GM21786 (cell line): ENCODE measurements around the gene ZNF518B.
"Not testable (repeated sequence)": the region's sequence is repeated elsewhere in the genome, so short reads cannot be mapped to it uniquely, and the experiment has no call there.

Source experiments
- ATAC-seq: cut with Tn5 transposase; IDR thresholded peaks from one replicate; pipeline ENCODE4 v1.9.1; 2021; ENCODE audit not compliant: unreplicated experiment

Gene ZNF518B

DNA sequence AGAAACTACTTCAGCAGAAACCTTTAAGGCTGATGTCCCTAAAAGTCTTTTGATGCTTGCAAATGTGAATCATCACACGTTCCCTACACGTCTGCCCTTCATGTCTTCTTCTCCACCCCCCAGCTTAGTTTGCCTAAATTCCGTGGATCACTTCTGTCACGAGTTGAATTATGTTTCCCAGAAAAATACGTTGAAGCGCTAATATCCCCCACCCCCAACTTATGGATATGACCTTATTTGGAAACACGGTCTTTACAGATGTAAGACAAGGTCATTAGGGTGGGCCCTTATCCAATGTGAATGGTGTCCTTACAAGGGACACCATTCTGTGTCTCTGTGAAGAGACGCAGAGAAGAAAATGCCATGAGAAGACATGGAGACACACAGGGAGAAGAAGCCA, 2.1 kb upstream of the ZNF518B start:
- ATAC-seq = no peak

DNA sequence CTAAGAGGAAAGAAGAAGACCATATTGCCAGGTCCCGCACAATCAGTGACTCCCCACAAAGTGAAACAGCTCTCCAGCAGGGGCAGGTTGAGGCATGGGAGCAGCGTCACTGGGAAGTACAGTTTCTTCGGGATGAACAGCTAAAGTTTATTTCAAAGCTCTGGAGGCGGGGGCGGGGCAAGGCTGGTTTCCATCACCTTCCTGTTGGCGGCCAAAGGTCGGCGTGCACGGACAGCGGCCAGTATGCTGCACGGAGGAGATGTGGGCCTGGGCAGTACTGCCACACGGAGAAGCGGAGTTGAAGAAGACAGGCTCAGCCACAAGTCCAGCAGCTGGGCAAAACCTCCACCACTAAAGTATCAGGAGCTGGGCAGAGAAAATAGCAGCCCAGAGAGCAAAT, 951 bp upstream of the ZNF518B start:
- ATAC-seq = no peak

DNA sequence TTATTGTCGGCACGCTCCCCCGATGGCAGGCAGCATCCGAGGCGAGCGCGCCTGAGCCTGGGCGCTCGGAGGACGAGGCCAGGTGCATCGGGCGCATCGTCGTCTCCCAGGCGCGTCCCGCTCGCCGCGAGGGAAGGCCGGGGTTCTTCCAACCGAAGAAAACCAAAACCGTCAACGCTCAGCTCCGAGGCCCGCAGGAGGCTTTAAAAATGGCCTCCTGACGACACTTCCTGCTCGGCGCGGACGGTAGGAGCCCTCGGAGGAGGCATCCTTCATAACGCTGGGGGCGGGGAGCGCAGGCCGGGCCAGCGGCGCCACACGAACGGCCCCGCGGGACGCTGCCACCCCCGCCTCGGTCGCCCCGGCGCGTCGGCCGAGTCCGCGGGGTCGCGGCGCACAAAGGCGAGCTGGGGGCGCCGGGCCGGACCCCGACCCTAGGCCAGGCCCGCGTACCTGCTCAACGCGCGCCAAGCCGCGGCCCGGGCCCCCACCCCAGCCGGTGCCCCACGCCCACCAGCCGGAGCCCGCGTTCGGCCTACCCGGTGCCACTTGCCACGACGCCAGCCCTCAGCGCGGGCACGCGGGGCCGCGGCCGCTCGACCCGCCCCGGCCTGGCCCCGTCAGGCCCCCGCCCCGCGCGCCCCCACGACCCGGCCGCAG, 501 bp downstream of the ZNF518B start:
- ATAC-seq = peak; percentile 65

DNA sequence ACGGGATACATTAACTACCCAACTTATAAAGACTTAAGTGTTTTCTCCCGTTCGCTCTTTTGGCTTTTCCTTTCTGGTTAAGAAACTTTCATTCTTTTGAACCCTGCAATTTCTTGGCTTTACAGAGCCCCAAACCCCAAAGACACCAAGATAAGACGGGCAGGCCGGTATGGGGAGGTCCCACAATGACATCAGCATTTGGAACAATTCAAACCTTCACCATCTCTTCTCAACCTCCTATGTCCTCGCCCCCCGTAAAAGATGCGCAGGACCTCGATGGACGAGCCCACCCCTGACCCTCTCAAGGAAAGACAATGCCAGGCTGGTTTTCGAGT, 999 bp downstream of the ZNF518B start:
- no peak for ATAC-seq

DNA sequence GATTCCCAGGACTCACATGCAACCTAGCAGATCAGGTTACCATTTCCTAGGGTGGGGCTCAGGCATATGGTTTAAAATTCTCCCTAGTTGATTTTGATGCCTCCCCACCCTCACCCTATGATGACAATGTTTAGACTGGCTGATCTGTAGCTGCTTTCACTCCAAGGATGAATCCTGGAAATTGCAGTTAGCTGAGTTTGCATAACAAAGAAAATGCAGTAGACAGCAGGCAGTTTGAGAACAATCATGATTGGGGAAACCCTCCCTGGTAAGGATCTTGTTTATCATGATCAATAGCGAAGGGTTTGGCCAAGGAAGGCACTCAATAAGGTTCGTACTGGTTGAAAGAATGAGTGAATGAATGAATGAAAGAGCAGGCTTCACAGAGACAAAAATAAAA, 2.1 kb downstream of the ZNF518B start:
- ATAC-seq = no peak

DNA sequence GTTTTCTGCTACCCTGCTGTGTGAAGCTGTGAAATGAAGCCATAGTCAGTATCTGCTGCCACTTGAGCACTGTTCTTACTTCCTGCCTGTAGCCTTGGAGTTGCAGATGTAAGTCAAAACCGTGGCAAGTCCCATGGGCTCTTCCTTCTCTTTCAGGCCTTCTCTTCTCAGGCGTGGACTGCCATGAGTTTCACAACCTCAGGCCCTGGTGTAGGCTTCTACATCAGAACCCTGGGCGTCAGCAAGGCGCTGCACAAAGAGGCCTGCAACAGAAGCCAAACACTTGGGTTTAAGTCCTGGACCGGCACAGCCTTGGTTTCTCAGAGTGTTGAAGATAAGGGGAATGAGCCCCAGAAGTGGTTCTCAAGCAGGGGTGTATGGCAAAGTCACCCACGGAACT, 2.5 kb downstream of the ZNF518B start:
- no peak for ATAC-seq

DNA sequence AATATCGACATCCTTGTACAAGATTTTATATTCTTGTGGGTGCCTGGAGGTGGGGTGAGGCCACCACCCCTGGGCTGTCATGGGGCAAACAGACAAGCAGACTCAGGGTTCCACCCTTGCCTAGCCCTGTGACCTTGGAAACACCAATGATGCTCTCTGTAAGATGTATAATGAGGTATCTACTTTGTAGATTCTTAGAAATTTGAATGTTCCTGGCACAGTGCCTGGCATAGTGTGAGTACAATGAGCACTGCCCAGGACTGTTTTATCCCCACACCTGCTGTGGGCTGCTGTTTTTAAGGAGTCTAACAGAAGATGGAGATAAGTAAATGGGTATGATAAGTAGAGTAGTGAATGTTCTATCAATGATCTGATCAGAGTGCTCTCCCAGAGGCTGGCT, 3.1 kb downstream of the ZNF518B start:
- no peak for ATAC-seq

DNA sequence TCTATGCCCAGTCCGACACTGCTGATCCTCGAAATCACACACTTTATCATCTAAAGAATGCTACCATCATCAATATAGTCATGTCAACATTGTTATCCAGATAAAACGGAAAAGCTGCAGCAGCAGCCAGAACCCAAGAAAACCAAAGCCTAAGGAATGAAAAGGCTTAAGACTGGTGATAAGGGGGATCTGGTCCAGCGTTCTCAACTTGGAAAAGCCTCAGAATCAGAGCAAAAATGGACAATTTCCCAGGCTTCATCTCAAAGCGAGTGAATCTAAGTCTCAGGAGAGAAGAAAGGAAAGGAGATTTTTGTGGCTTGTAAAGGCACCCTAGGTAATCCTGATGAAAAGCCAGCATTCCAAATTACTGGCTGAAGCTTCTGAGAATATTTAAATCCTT, 8.2 kb downstream of the ZNF518B start:
- no peak for ATAC-seq

DNA sequence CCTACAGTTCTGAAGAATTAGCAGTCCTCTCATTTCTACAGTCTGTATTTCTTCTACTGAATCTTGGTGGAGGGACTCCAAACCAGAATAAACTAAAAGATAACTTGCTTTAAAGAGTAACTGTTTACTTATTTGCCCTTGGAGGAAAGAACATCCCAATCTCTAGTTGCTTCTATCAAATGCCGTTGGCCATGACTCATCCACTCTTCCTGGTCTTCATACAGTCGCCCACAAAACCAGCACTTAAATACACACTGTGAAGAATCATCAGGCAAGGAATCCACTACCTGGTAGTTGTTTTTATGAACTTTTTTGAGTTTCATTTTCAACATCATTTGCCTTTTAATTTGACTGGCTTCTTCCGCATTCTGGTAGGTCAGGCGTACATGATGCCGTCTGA, 14.2 kb downstream of the ZNF518B start:
- no peak for ATAC-seq

DNA sequence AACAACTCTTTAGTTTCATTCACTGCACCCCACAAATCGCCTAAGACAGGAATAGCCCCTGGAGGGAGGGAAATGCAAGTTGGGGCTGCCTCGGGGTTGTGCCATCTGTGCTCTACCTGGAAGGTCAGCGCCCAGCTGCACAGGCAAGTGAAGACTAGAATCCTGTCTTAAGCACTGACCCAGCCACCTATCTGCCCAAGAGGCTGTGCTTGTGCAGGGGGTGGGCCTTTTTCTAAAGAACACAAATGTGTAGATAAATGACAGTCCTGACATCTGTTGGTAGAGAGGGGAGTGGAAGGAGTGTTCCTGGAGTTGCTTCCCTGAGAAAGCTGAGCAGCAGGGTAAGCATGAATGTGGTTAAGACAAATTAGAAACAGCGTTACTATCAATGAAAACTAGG, 15.7 kb downstream of the ZNF518B start:
- ATAC-seq = no peak

DNA sequence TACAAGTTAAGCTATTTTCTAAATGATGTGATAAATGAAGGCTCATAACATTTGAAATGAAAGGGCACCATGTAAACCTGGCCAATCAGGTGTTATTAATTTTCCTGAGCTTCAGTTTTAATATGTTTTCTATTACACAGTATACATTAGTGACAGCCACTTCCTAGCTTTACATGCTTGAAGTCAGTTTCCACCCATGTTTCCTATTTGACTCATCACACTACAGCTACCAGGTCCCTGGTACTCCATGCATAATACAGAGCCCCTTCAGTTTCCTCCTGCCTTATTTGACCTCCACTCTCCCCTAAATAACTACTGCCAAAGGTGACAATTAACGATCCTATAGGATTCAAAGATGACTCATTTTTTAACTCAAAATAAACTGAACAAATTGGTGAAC, 18.3 kb downstream of the ZNF518B start:
- peak; percentile 53 for ATAC-seq

DNA sequence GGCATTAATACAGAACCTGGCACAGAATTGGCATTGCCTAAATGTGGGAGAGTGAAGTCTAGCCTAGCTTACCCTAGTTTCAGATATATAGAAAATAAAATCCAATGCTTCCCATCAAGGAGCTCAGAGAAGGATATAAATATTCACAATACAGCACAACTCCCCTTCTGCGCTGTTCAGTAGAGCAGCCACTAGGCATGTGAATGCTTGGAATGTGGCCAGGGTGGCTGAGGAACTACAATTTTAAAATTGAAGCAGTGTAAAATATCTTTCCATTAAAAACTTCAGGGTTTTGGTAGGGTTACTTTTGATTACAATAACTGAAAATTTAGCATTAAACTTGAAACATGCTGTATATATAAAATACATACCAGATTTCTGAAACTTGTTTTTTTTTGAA, 19.5 kb downstream of the ZNF518B start:
- no peak for ATAC-seq

DNA sequence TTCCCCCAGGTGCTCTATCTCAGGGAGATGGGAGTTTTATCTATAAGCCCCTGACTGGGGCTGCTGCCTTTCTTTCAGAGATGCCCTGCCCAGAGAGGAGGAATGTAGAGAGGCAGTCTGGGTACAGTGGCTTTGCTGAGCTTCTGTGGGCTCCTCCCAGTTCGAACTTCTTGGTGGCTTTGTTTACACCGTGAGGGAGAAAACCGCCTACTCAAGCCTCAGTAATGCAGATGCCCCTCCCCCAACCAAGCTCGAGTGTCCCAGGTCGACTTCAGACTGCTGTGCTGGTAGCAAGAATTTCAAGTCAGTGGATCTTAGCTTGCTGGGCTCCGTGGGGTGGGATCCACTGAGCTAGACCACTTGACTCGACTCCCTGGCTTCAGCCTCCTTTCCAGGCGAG, 29.5 kb downstream of the ZNF518B start:
- not testable (repeated sequence) for ATAC-seq

DNA sequence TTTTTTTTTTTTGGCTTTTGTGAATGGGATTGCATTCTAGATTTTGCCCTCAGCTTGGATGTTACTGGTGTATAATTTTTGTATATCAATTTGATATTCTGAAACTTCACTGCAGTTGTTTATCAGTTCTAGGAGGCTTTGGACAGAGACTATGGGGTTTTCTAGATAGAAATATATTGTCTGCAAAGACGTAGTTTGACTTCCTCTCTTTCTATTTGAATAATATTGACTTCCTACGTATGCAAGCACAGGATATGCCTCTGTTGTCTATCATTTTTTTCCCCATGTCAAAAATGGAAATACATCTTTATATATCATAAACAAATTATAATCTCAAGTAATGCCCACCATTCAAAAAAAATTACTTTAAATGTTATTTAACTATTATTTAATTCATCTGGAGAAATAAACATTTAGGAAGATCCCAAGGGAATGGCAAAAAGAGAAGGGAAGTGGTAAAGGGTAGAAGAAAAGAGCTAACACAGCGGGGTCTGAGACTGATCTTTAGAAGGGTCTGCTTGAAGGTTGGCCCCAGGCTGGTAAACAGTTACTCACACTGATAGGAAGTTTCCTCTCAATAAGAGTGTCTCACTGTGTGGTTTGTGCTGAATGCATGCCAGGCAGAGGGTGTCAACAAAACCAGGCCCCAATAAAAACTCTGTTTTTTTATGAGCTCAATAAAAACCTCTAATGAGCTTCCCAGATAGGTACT, 35.7 kb downstream of the ZNF518B start:
- no peak for ATAC-seq

DNA sequence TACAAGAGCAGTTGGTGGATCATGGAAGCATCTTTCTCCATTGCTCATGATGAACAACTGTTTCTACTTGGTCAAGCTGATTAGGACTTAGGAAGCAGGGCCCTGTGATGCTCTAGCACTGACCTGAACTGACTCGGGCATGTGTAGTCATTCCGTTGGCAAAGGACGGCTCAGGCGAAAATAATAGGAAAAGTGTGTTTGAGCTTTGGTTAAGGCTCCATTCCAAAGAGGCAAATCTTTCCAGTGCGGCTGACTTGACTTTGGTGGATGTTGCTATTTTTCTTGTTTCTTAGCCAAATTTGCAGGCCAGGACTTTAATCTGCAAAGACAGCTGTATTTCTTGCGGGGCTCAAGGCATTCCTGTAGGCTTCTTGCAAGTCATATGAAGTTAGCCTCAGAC, 39.5 kb downstream of the ZNF518B start:
- ATAC-seq = no peak

DNA sequence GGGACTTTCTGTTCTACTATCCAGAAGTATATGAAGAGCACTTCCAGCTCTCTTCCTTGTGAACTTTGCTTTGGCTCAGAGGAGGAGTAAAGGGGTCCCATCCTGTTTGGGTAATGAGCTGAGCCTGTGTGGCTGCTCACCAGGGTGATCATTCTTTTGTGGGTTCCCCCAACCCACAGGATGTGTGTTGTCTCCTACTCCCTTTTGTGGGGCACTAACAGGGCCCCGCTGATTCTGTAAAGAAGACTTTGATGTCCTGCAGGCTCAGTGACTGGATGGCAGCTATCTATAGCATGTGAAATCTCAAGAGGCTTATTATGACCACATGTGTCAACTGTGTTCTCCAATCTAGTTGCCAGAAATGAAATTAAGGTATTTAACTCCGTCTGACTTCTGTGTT, 40.8 kb downstream of the ZNF518B start:
- ATAC-seq = no peak

DNA sequence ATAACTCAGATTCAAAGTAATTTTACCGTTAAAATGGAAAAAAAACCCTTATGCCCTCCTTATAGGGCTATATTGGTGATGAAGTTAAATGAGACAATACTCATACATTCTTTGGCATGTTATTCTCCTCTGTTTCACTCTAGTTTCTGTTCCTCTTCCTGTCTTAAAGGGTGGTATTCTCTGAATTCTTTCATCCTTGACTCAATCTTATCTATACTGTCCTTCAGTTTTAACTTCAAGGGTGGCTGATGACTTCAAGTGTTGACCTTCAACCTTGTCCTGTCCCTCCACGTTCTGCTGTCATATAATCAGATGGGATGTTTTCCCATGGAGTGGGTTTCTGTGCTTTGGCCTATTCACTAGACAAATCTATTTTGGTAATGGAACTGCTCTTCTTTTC, 44.0 kb downstream of the ZNF518B start:
- peak; percentile 97 for ATAC-seq

DNA sequence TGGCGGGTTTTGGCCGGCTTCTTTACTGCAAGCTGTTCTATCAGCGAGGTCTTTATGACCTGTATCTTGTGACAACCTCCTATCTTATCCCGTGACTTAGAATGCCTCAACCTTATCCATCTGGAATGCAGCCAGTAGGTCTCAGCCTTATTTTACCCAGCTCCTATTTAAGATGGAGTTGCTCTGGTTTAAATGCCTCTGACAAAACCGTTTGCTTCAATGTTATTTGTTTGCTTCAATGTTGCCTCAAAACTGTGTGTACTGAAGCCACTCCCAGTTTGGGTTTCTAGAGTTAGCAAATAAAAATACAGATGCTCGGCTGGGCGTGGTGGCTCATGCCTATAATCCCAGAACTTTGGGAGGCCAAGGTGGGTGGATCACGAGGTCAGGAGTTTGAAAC, 51.6 kb downstream of the ZNF518B start:
- ATAC-seq = no peak

DNA sequence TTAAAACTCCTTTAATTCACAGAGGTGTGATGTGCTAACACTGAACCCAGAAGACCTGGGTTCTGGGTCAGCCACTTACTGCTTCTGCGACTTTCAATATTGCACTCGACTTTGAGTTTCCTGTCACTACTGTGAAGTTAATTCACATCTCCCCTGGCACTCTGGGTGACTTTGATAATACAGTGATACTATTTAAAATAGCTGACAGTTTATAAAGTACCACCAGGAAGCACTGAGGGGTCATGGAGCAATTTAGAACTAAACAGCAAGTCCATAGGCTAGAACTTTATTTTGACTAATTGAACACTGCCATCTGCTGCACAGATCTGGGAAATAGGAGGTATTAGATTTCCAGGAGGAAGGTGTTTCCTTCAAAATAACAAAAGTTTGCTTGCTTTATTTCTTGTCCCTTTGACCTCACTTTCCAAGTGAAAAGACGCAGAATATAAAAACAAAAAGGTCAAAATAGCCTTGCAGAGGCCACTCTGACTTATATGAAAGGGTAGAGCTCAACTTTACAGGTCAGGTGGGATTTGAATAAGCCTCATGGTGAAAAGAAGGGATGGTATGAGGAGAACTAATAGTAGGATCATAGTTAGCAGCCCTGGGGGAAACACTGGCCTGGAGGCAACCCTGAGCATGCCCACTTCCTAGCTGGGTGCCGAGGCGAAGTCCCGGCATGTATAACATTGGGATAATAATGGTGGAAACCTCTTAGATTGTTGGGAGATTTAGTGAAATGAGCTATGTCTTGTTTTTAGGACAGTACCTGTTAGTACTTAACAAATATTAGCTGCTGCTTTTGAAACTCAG, 53.4 kb downstream of the ZNF518B start:
- ATAC-seq = no peak

DNA sequence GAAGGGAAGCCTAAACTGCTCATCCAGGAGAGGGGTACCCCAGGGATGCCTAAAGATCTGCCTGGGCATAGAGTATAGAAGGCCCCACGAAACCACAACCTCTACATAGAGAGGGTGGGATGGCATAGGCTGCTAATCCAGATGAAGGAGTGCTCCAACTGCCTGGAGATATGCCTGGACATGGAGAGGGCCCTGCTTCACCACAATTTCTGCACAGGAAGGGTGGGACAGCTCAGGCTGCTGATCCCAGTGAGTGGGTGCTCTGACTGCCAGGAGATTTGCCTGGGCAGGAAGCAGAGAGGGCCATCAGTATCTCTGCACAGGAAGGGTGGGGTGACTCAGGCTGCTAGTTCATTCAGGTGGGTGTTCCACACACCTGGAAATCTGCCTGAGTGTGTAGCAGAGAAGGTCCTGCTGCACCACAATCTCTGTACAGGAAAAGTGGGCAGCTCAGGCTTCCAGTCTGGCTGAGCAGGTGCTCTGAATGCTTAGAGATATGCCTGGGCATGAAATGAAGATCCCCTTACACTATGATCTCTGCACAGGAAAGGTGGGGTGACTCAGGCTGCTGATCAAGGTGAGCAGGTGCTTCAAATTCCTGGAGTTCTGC, 61.1 kb downstream of the ZNF518B start:
- no peak for ATAC-seq
